T-cell (primary cell): ENCODE measurements around the gene CA11. TPM values are rescaled to one million over a fixed set of nuclear protein-coding genes. Genes with fewer than 3 reads are reported as not detected.

Source experiments
- ATAC-seq, 4 experiments: fragments of 200-7000 bp in 3 of 4; fragments of 150-1000 bp in 1 of 4; cut with Tn5 transposase; replicated peaks in 1 of 4; 1 replicate in 3 of 4; 2 replicates in 1 of 4; pipeline ENCODE4 v1.10.0; 2021; ENCODE audit warnings: moderate library complexity in 3 of 4, mild to moderate bottlenecking in 2 of 4, moderate number of reproducible peaks in 1 of 4
- CTCF ChIA-PET, 2 donors: fragments of 300-600 bp; sonication (Branson Sonifier 250); formaldehyde crosslinking; loops; one replicate each; lab custom pipeline; 2022; ENCODE audit warnings: antibody characterized with exemption in 2 of 2; lab: Charles Lee
- POLR2A ChIA-PET, 2 donors: fragments of 300-600 bp; sonication (Branson Sonifier 250); formaldehyde crosslinking; loops; one replicate each; lab custom pipeline; 2022; ENCODE audit warnings: antibody characterized with exemption in 2 of 2; lab: Charles Lee
- DNase-seq, 35 experiments: peaks; one replicate each; pipeline versions ENCODE4 v3.0.0 to v3.0.0-alpha.2; 2013 to 2023
- H3K27ac ChIP-seq: one replicate; pipeline ENCODE4 v1.5.1; 2013; ENCODE audit warnings: low read length
- H3K27me3 ChIP-seq, 2 experiments: replicated peaks in 1 of 2; 1 replicate in 1 of 2; 2 replicates in 1 of 2; pipeline versions ENCODE4 v1.6.1 to v1.7.0; 2013; ENCODE audit warnings: low read length in 1 of 2, mixed read lengths in 1 of 2; ENCODE audit not compliant: control insufficient read depth in 2 of 2, insufficient read depth in 2 of 2; ENCODE audit errors: extremely low read depth in 1 of 2
- H3K36me3 ChIP-seq, 2 donors: 1 replicate in 1 of 2; 2 replicates in 1 of 2; pipeline versions ENCODE4 v1.6.1 to v1.7.0; 2013; ENCODE audit warnings: low read length in 1 of 2; ENCODE audit not compliant: control insufficient read depth in 2 of 2, insufficient read depth in 1 of 2; ENCODE audit errors: extremely low read depth in 1 of 2
- H3K4me1 ChIP-seq, 2 experiments: 1 replicate in 1 of 2; 2 replicates in 1 of 2; pipeline versions ENCODE4 v1.6.1 to v1.7.0; 2013; ENCODE audit warnings: low read length in 2 of 2, mixed read lengths in 1 of 2; ENCODE audit not compliant: insufficient read depth in 2 of 2, control insufficient read depth in 1 of 2; ENCODE audit errors: extremely low read depth in 1 of 2
- H3K4me3 ChIP-seq, 2 donors: 1 replicate in 1 of 2; 2 replicates in 1 of 2; pipeline versions ENCODE4 v1.5.1 to v1.7.0; 2013; ENCODE audit warnings: mild to moderate bottlenecking in 2 of 2, low read length in 1 of 2, moderate library complexity in 1 of 2; ENCODE audit not compliant: control insufficient read depth in 1 of 2; ENCODE audit errors: extremely low read depth in 1 of 2
- H3K9me3 ChIP-seq: 2 replicates; pipeline ENCODE4 v1.7.0; 2013
- H3K27ac Mint-ChIP-seq, 2 donors: one replicate each; pipeline ENCODE4 v1.8.0; 2020 to 2021; ENCODE audit warnings: mild to moderate bottlenecking in 2 of 2, mixed read lengths in 2 of 2
- H3K27me3 Mint-ChIP-seq, 2 donors: one replicate each; pipeline ENCODE4 v1.8.0; 2021 to 2022; ENCODE audit warnings: mixed read lengths in 2 of 2
- H3K36me3 Mint-ChIP-seq: one replicate; pipeline ENCODE4 v1.8.0; 2021; ENCODE audit warnings: mixed read lengths
- H3K4me1 Mint-ChIP-seq, 3 donors: one replicate each; pipeline ENCODE4 v1.8.0; 2020 to 2022; ENCODE audit warnings: mixed read lengths in 3 of 3, mild to moderate bottlenecking in 1 of 3
- H3K4me3 Mint-ChIP-seq, 3 donors: one replicate each; pipeline ENCODE4 v1.8.0; 2020 to 2022; ENCODE audit warnings: mild to moderate bottlenecking in 3 of 3, mixed read lengths in 3 of 3, moderate library complexity in 3 of 3
- H3K9me3 Mint-ChIP-seq, 3 donors: one replicate each; pipeline ENCODE4 v1.8.0; 2020 to 2022; ENCODE audit warnings: mixed read lengths in 3 of 3
- WGBS: methylation state at CpG from one replicate; pipeline ENCODE4 v1.1.5; 2013; ENCODE audit warnings: missing lambda C conversion rate; ENCODE audit not compliant: insufficient coverage; 5-methylcytosine and 5-hydroxymethylcytosine counted together
- total RNA-seq, 35 experiments: library from RNA in 6 of 35; stranded (reverse) in 6 of 35; fragments of 120-200 nt in 1 of 35; gene quantifications; one replicate each; pipeline versions ENCODE4 v1.2.1 to v1.2.4 and lab custom pipeline; 2013 to 2026

The CA11 gene
- total RNA-seq, 5 donors from 2014 or later (not counting 1 experiment from before 2014, with no cell fraction given), result 8.0 to 18.5 (median 11.0) TPM

GRCh38 chr19:48635966-48636858 lies 9.8 kb downstream of the CA11 start:
- Mint-ChIP-seq H3K36me3 (peaks cover 6% of the 10 kb centered on the region), H3K9me3 (no peaks in the 10 kb centered on the region), H3K27me3 (no peaks in the 10 kb centered on the region), H3K27ac (peak overlapping the region; percentile 95 to 99), H3K4me1 (peaks cover 51 to 59% (median 52%) of the 10 kb centered on the region in 3 donors), H3K4me3 (peak overlapping the region; percentile 97 to 99 (median 99))
- H3K9me3 ChIP-seq, result no peaks in the 10 kb centered on the region
- 3% methylated on average over 18 of the region's 35 CpGs for WGBS
- peak in 5 of 35 experiments; percentile 26 to 45 (median 31) for DNase-seq
- POLR2A ChIA-PET, result no interaction called here
- CTCF ChIA-PET, result no interaction called here
- ATAC-seq, result no peak
- H3K36me3 ChIP-seq, result peaks cover 2 to 22% of the 10 kb centered on the region in 2 donors
- H3K27me3 ChIP-seq, result peaks cover 0 to 4% of the 10 kb centered on the region in 2 experiments
- H3K4me3 ChIP-seq, result peak overlapping the region; percentile 67 to 97
- peaks cover 18 to 62% of the 10 kb centered on the region in 2 experiments for H3K4me1 ChIP-seq
- H3K27ac ChIP-seq, result peak overlapping the region; percentile 95

- DNase-seq (peak in 34 of 35 experiments; percentile 32 to 83 (median 62)), ATAC-seq (peak; percentile 6 to 24 (median 8))
- peaks cover 54 to 61% (median 56%) of the 10 kb centered on the region in 3 donors for H3K4me1 Mint-ChIP-seq
- ChIA-PET POLR2A (no interaction called here), CTCF (no interaction called here)
- H3K27ac Mint-ChIP-seq, result peak overlapping the region; percentile 93 to 95
- peaks cover 6% of the 10 kb centered on the region for H3K36me3 Mint-ChIP-seq
- Histone ChIP-seq H3K36me3 (peaks cover 10 to 30% of the 10 kb centered on the region in 2 donors), H3K27ac (peak overlapping the region; percentile 95), H3K27me3 (peaks cover 0 to 4% of the 10 kb centered on the region in 2 experiments), H3K4me1 (peaks cover 21 to 70% of the 10 kb centered on the region in 2 experiments), H3K9me3 (no peaks in the 10 kb centered on the region), H3K4me3 (peak overlapping the region; percentile 67 to 97)
- WGBS, result 1% methylated on average over 57 of the region's 67 CpGs
- peak overlapping the region; percentile 97 to 99 (median 99) for H3K4me3 Mint-ChIP-seq
- no peaks in the 10 kb centered on the region for H3K9me3 Mint-ChIP-seq
- H3K27me3 Mint-ChIP-seq, result no peaks in the 10 kb centered on the region
Observed at GRCh38 chr19:48635263-48635965, 10.6 kb downstream of the CA11 start.

GRCh38 chr19:48634424-48635262 lies 11.3 kb downstream of the CA11 start:
- H3K9me3 ChIP-seq, result no peaks in the 10 kb centered on the region
- CTCF ChIA-PET, result interaction anchor here in 1 of 2 donors (0.6 to 1.1 kb wide), 2 partner anchors 15 to 26 kb away, joined by 3 read pairs; partner anchors contain the start of gene SPHK2

GRCh38 chr19:48634036-48634342 lies 12.0 kb downstream of the CA11 start:
- peaks cover 0 to 2% of the 10 kb centered on the region in 2 experiments for H3K27me3 ChIP-seq
- H3K36me3 ChIP-seq, result peaks cover 21 to 45% of the 10 kb centered on the region in 2 donors
- ATAC-seq (no peak), DNase-seq (no peak)
- peak overlapping the region; percentile 85 for H3K27ac ChIP-seq
- Mint-ChIP-seq H3K4me3 (peak overlapping the region; percentile 78 to 99 (median 80)), H3K27me3 (no peaks in the 10 kb centered on the region), H3K4me1 (peaks cover 50 to 53% (median 51%) of the 10 kb centered on the region in 3 donors), H3K27ac (peak overlapping the region; percentile 93 to 95), H3K9me3 (no peaks in the 10 kb centered on the region), H3K36me3 (peaks cover 13% of the 10 kb centered on the region)
- H3K9me3 ChIP-seq, result no peaks in the 10 kb centered on the region
- H3K4me3 ChIP-seq, result peak overlapping the region; percentile 45 to 57
- 64% methylated on average over 6 of the region's 7 CpGs for WGBS
- ChIA-PET POLR2A (interaction anchor here in 1 of 2 donors (0.6 kb wide), 1 partner anchor 359 kb away, joined by 3 read pairs; the partner anchor contains the start of gene GYS1), CTCF (interaction anchor here in 1 of 2 donors (1.1 kb wide), 1 partner anchor 25 kb away, joined by 3 read pairs; no protein-coding TSS in a partner anchor)
- H3K4me1 ChIP-seq, result peaks cover 21 to 67% of the 10 kb centered on the region in 2 experiments

More at GRCh38 chr19:48634424-48635262, 11.3 kb downstream of the CA11 start:
- Histone ChIP-seq H3K27me3 (peaks cover 0 to 4% of the 10 kb centered on the region in 2 experiments), H3K4me3 (peak overlapping the region; percentile 57 to 65), H3K36me3 (peaks cover 15 to 38% of the 10 kb centered on the region in 2 donors), H3K4me1 (peaks cover 21 to 73% of the 10 kb centered on the region in 2 experiments), H3K27ac (peak overlapping the region; percentile 85)
- peak; percentile 79 to 94 (median 86) for DNase-seq
- peak overlapping the region; percentile 78 to 99 (median 80) for H3K4me3 Mint-ChIP-seq
- peaks cover 12% of the 10 kb centered on the region for H3K36me3 Mint-ChIP-seq
- peak overlapping the region; percentile 93 to 95 for H3K27ac Mint-ChIP-seq
- H3K27me3 Mint-ChIP-seq, result no peaks in the 10 kb centered on the region
- WGBS, result 13% methylated on average over 17 of the region's 37 CpGs
- no peaks in the 10 kb centered on the region for H3K9me3 Mint-ChIP-seq
- POLR2A ChIA-PET, result interaction anchor here in 1 of 2 donors (0.5 to 0.6 kb wide), 2 partner anchors 311 to 358 kb away, joined by 3 read pairs; partner anchors contain the start of gene GYS1
- peak; percentile 18 to 21 (median 20) for ATAC-seq
- peaks cover 54 to 58% (median 54%) of the 10 kb centered on the region in 3 donors for H3K4me1 Mint-ChIP-seq

GRCh38 chr19:48633148-48634035 lies 12.6 kb downstream of the CA11 start:
- ChIA-PET CTCF (interaction anchor here in 1 of 2 donors (0.6 to 1.1 kb wide), 3 partner anchors 8 to 29 kb away, joined by 3 to 5 read pairs (median 5); no protein-coding TSS in a partner anchor), POLR2A (interaction anchor here (0.5 to 0.6 kb wide), 3 partner anchors 17 to 360 kb away, joined by 3 to 7 read pairs (median 3); partner anchors contain the start of genes FGF21 (in 1 of the 2) and GYS1 (in 1 of the 2))
- Mint-ChIP-seq H3K4me1 (peaks cover 44 to 51% (median 45%) of the 10 kb centered on the region in 3 donors), H3K9me3 (no peaks in the 10 kb centered on the region), H3K27ac (peak overlapping the region; percentile 93 to 95), H3K27me3 (no peaks in the 10 kb centered on the region), H3K4me3 (peak overlapping the region in 2 of 3 donors; percentile 80 to 99), H3K36me3 (peaks cover 13% of the 10 kb centered on the region)
- Histone ChIP-seq H3K36me3 (peaks cover 26 to 45% of the 10 kb centered on the region in 2 donors), H3K27ac (peak overlapping the region; percentile 85), H3K4me3 (peak overlapping the region; percentile 45 to 57), H3K9me3 (no peaks in the 10 kb centered on the region), H3K4me1 (peaks cover 19 to 61% of the 10 kb centered on the region in 2 experiments), H3K27me3 (no peaks in the 10 kb centered on the region)
- ATAC-seq (no peak), DNase-seq (no peak)
- WGBS, result 85% methylated on average over 8 of the region's 22 CpGs
